Measurements from ENCODE around the gene PLXNA4.
A peak's percentile ranks its signal among the peaks of the same experiment; 100 is the strongest.

PLXNA4 gene

GRCh38 chr7:132614428-132615318 lies 38.4 kb upstream of the PLXNA4 start:
- peak; percentile 51 for DNase-seq (ENCODE audit: low spot score)
- no peak for TF ChIP-seq CTCF (IDR thresholded peaks at IDR 0.05; ENCODE audit: borderline replicate concordance, control extremely low read depth, extremely low read depth, insufficient read depth, missing control alignments)
- in situ Hi-C loops (cut with MboI; ENCODE audit: low sequenced_read_pairs, unreplicated experiment): no loop called here

GRCh38 chr7:132613737-132614136 lies 37.5 kb upstream of the PLXNA4 start:
- no peak for TF ChIP-seq CTCF (IDR thresholded peaks at IDR 0.05; ENCODE audit: borderline replicate concordance, control extremely low read depth, extremely low read depth, insufficient read depth, missing control alignments)
- no peak for DNase-seq (ENCODE audit: low spot score)
- in situ Hi-C loops (cut with MboI; ENCODE audit: low sequenced_read_pairs, unreplicated experiment): no loop called here

- TF ChIP-seq CTCF (IDR thresholded peaks at IDR 0.05; ENCODE audit: borderline replicate concordance, control extremely low read depth, extremely low read depth, insufficient read depth, missing control alignments): no peak
- in situ Hi-C loops (cut with MboI; ENCODE audit: low sequenced_read_pairs, unreplicated experiment): no loop called here
- no peak for DNase-seq (ENCODE audit: low spot score)
These were observed 34.7 kb upstream of the PLXNA4 start for GRCh38 chr7:132610995-132611394.

- no peak for DNase-seq (ENCODE audit: low spot score)
- TF ChIP-seq CTCF (IDR thresholded peaks at IDR 0.05; ENCODE audit: borderline replicate concordance, control extremely low read depth, extremely low read depth, insufficient read depth, missing control alignments): no peak
- in situ Hi-C loops (cut with MboI; ENCODE audit: low sequenced_read_pairs, unreplicated experiment): no loop called here
These were observed 33.7 kb upstream of the PLXNA4 start for GRCh38 chr7:132609906-132610520.

- TF ChIP-seq CTCF (IDR thresholded peaks at IDR 0.05; ENCODE audit: borderline replicate concordance, control extremely low read depth, extremely low read depth, insufficient read depth, missing control alignments): no peak
- in situ Hi-C loops (cut with MboI; ENCODE audit: low sequenced_read_pairs, unreplicated experiment): no loop called here
- DNase-seq (ENCODE audit: low spot score): no peak
These were observed 33.0 kb upstream of the PLXNA4 start for GRCh38 chr7:132609222-132609621.

GRCh38 chr7:132608523-132608922 lies 32.3 kb upstream of the PLXNA4 start:
- TF ChIP-seq CTCF (IDR thresholded peaks at IDR 0.05; ENCODE audit: borderline replicate concordance, control extremely low read depth, extremely low read depth, insufficient read depth, missing control alignments): no peak
- in situ Hi-C loops (cut with MboI; ENCODE audit: low sequenced_read_pairs, unreplicated experiment): no loop called here
- DNase-seq (ENCODE audit: low spot score): no peak

Measured in GM13976 (cell line).